Sigmoid colon (tissue), 7 donors: ENCODE results near the gene RAB1B. TPM values are rescaled to one million over a fixed set of nuclear protein-coding genes. Genes with fewer than 3 reads are reported as not detected.
A peak's percentile ranks its signal among the peaks of the same experiment; 100 is the strongest.
"Not testable (repeated sequence)": the region's sequence is repeated elsewhere in the genome, so short reads cannot be mapped to it uniquely, and the experiment has no call there.

Source experiments
- DNase-seq: peaks from one replicate; pipeline ENCODE4 v3.0.0-alpha.2; 2019
- H3K27ac ChIP-seq, 4 donors: fragments of 200-600 bp; sonication (generic); one replicate each; pipeline ENCODE4 v1.5.1; 2016 to 2019; ENCODE audit warnings: mild to moderate bottlenecking in 1 of 4
- H3K27me3 ChIP-seq, 3 donors: fragments of 200-600 bp; sonication (generic); one replicate each; pipeline ENCODE4 v1.5.1; 2019; ENCODE audit warnings: mild to moderate bottlenecking in 1 of 3
- H3K36me3 ChIP-seq, 4 donors: fragments of 200-600 bp; sonication (generic); one replicate each; pipeline ENCODE4 v1.5.1; 2016 to 2019
- H3K4me1 ChIP-seq, 4 donors: fragments of 200-600 bp; sonication (generic); one replicate each; pipeline ENCODE4 v1.5.1; 2017 to 2019
- H3K4me3 ChIP-seq, 4 donors: fragments of 200-600 bp; sonication (generic); one replicate each; pipeline ENCODE4 v1.5.1; 2017 to 2019; ENCODE audit warnings: mild to moderate bottlenecking in 2 of 4, moderate library complexity in 1 of 4
- H3K9me3 ChIP-seq, 4 donors: fragments of 200-600 bp in 3 of 4; sonication (generic) in 3 of 4; one replicate each; pipeline versions ENCODE4 v1.5.1 to v1.6.1; 2013 to 2019
- CTCF ChIP-seq, 4 experiments: fragments of 450-650 bp in 3 of 4; fragments of 200-600 bp in 1 of 4; IDR thresholded peaks; one replicate each; pipeline ENCODE4 v1.5.1; 2016 to 2019; ENCODE audit warnings: antibody characterized with exemption in 4 of 4, mild to moderate bottlenecking in 3 of 4, moderate library complexity in 2 of 4
- EP300 ChIP-seq, 4 donors: sonication (generic); formaldehyde crosslinking; IDR thresholded peaks; one replicate each; pipeline ENCODE4 v1.6.1; 2017; ENCODE audit warnings: antibody characterized with exemption in 4 of 4
- POLR2A ChIP-seq, 2 donors: fragments of 450-650 bp; IDR thresholded peaks; one replicate each; pipeline ENCODE4 v1.6.1; 2016; ENCODE audit warnings: antibody characterized with exemption in 2 of 2, mild to moderate bottlenecking in 2 of 2, moderate library complexity in 2 of 2
- POLR2AphosphoS5 ChIP-seq, 4 donors: sonication (generic); formaldehyde crosslinking; IDR thresholded peaks; one replicate each; pipeline ENCODE4 v1.6.1; 2017; ENCODE audit warnings: antibody characterized with exemption in 4 of 4
- WGBS, 2 donors: extraction: QIAGEN DNeasy Blood & Tissue Kit; methylation state at CpG; one replicate each; pipeline ENCODE4 v1.1.7; 2013; 5-methylcytosine and 5-hydroxymethylcytosine counted together
- intact Hi-C: fragments of 100-400 bp; cut with DNase I; formaldehyde crosslinking; loops from one replicate; pipeline ENCODE4 v1.15.1; 2023
- polyA plus RNA-seq, 3 donors: library from polyadenylated mRNA; stranded (reverse); fragments of 200-250 nt; gene quantifications; one replicate each; pipeline ENCODE4 v1.2.3, GENCODE V29; 2013
- total RNA-seq, 4 donors: library from RNA; depleted of rRNA; stranded (reverse); fragments of >200 nt; gene quantifications; one replicate each; pipeline ENCODE4 v1.1.0, GENCODE V29; 2016
- donor health status: healthy with polysubstance abuse.
- donor health status: Bipolar disorder and iron deficiency.
- donor health status: healthy.

Gene RAB1B
- total and polyA plus RNA-seq, 7 donors = 65.4 to 286 (median 93.7) TPM

GRCh38 chr11:66272596-66272995 lies 4.2 kb downstream of the RAB1B start:
- H3K4me1 ChIP-seq = peaks cover 0 to 24% (median 18%) of the 10 kb centered on the region in 4 donors

GRCh38 chr11:66274219-66274618 lies 5.8 kb downstream of the RAB1B start:
- H3K27me3 ChIP-seq = no peaks in the 10 kb centered on the region
- H3K27ac ChIP-seq = no peak overlapping the region
- no peaks in the 10 kb centered on the region for H3K9me3 ChIP-seq
- 77 to 79% methylated on average over 1 of the region's 1 CpG for WGBS, 2 donors
- H3K4me3 ChIP-seq = no peak overlapping the region
- no peak for DNase-seq
- intact Hi-C loops = no loop called here
- peaks cover 0 to 31% (median 31%) of the 10 kb centered on the region in 4 donors for H3K4me1 ChIP-seq
- peaks cover 23 to 54% (median 41%) of the 10 kb centered on the region in 4 donors for H3K36me3 ChIP-seq
- TF ChIP-seq EP300 (IDR thresholded peaks at IDR 0.05) = no peak
- TF ChIP-seq CTCF (IDR thresholded peaks at IDR 0.05) = no peak
- no peak for TF ChIP-seq POLR2A (IDR thresholded peaks at IDR 0.05)

More at GRCh38 chr11:66272596-66272995, 4.2 kb downstream of the RAB1B start:
- Histone ChIP-seq H3K4me3 (no peak overlapping the region), H3K27ac (no peak overlapping the region), H3K36me3 (peaks cover 23 to 54% (median 41%) of the 10 kb centered on the region in 4 donors), H3K9me3 (no peaks in the 10 kb centered on the region), H3K27me3 (no peaks in the 10 kb centered on the region)
- intact Hi-C loops = no loop called here
- DNase-seq = no peak
- 86 to 94% methylated on average over 2 of the region's 2 CpGs for WGBS, 2 donors
- TF ChIP-seq CTCF (IDR thresholded peaks at IDR 0.05) (no peak), POLR2AphosphoS5 (IDR thresholded peaks at IDR 0.05) (no peak), POLR2A (IDR thresholded peaks at IDR 0.05) (no peak), EP300 (IDR thresholded peaks at IDR 0.05) (no peak)

GRCh38 chr11:66275396-66275795 lies 7.0 kb downstream of the RAB1B start:
- peaks cover 0 to 20% (median 19%) of the 10 kb centered on the region in 4 donors for H3K4me1 ChIP-seq

DNA sequence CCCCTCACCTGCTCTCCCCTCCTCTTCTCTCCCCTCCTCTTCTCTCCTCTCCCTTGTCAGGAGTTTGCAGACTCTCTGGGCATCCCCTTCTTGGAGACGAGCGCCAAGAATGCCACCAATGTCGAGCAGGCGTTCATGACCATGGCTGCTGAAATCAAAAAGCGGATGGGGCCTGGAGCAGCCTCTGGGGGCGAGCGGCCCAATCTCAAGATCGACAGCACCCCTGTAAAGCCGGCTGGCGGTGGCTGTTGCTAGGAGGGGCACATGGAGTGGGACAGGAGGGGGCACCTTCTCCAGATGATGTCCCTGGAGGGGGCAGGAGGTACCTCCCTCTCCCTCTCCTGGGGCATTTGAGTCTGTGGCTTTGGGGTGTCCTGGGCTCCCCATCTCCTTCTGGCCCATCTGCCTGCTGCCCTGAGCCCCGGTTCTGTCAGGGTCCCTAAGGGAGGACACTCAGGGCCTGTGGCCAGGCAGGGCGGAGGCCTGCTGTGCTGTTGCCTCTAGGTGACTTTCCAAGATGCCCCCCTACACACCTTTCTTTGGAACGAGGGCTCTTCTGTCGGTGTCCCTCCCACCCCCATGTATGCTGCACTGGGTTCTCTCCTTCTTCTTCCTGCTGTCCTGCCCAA lies 7.7 kb downstream of the RAB1B start:
- no peaks in the 10 kb centered on the region for H3K27me3 ChIP-seq
- peaks cover 23 to 54% (median 41%) of the 10 kb centered on the region in 4 donors for H3K36me3 ChIP-seq
- H3K4me3 ChIP-seq = no peak overlapping the region
- no peaks in the 10 kb centered on the region for H3K9me3 ChIP-seq
- H3K4me1 ChIP-seq = peaks cover 0 to 17% (median 14%) of the 10 kb centered on the region in 4 donors
- intact Hi-C loops = no loop called here
- no peak for TF ChIP-seq POLR2A (IDR thresholded peaks at IDR 0.05)
- no peak for TF ChIP-seq CTCF (IDR thresholded peaks at IDR 0.05)
- TF ChIP-seq EP300 (IDR thresholded peaks at IDR 0.05) = no peak
- no peak for TF ChIP-seq POLR2AphosphoS5 (IDR thresholded peaks at IDR 0.05)
- no peak for DNase-seq
- 90 to 92% methylated on average over 14 of the region's 14 CpGs for WGBS, 2 donors
- no peak overlapping the region for H3K27ac ChIP-seq

More at GRCh38 chr11:66275396-66275795, 7.0 kb downstream of the RAB1B start:
- H3K27ac ChIP-seq = no peak overlapping the region
- DNase-seq = no peak
- intact Hi-C loops = no loop called here
- H3K27me3 ChIP-seq = no peaks in the 10 kb centered on the region
- no peak for TF ChIP-seq POLR2AphosphoS5 (IDR thresholded peaks at IDR 0.05)
- no peak for TF ChIP-seq EP300 (IDR thresholded peaks at IDR 0.05)
- no peak for TF ChIP-seq POLR2A (IDR thresholded peaks at IDR 0.05)
- no peak for TF ChIP-seq CTCF (IDR thresholded peaks at IDR 0.05)
- 90 to 94% methylated on average over 8 of the region's 8 CpGs for WGBS, 2 donors
- H3K9me3 ChIP-seq = no peaks in the 10 kb centered on the region
- H3K36me3 ChIP-seq = peaks cover 23 to 54% (median 41%) of the 10 kb centered on the region in 4 donors
- H3K4me3 ChIP-seq = no peak overlapping the region

GRCh38 chr11:66276619-66277018 lies 8.2 kb downstream of the RAB1B start:
- intact Hi-C loops, H3K9me3 ChIP-seq, DNase-seq, H3K27me3 ChIP-seq, H3K4me3 ChIP-seq, H3K27ac ChIP-seq: not testable (repeated sequence)
- 87 to 90% methylated on average over 13 of the region's 13 CpGs for WGBS, 2 donors
- Histone ChIP-seq H3K36me3 (peaks cover 22 to 52% (median 41%) of the 10 kb centered on the region in 4 donors), H3K4me1 (peaks cover 0 to 17% (median 14%) of the 10 kb centered on the region in 4 donors)

DNA sequence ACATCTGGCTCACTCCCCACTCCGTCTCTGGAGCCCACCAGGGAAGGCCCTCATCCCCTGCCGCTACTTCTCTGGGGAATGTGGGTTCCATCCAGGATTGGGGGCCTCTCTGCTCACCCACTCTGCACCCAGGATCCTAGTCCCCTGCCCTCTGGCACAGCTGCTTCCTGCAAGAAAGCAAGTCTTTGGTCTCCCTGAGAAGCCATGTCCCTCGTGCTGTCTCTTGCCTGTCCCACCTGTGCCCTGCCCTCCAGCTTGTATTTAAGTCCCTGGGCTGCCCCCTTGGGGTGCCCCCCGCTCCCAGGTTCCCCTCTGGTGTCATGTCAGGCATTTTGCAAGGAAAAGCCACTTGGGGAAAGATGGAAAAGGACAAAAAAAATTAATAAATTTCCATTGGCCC lies 8.6 kb downstream of the RAB1B start:
- H3K4me3 ChIP-seq, H3K27me3 ChIP-seq, H3K9me3 ChIP-seq, intact Hi-C loops, DNase-seq: not testable (repeated sequence)
- WGBS, 2 donors = 67 to 77% methylated on average over 4 of the region's 4 CpGs
- H3K4me1 ChIP-seq = peaks cover 0 to 18% (median 16%) of the 10 kb centered on the region in 4 donors
- peaks cover 18 to 48% (median 36%) of the 10 kb centered on the region in 4 donors for H3K36me3 ChIP-seq
- peak overlapping the region in 3 of 4 donors; percentile 64 to 65 (median 65) for H3K27ac ChIP-seq
